Fibroblast of lung (primary cell): ENCODE data around the gene SELL.

Source experiments
- EZH2 ChIP-seq: IDR thresholded peaks from 2 replicates; pipeline ENCODE4 v1.5.1; 2012; ENCODE audit warnings: low read length, control low read depth, mild to moderate bottlenecking; ENCODE audit errors: missing control alignments
- TF ChIP-seq, protein P1 (sequence below), 2 donors: IDR thresholded peaks in 1 of 2; conservative IDR thresholded peaks in 1 of 2; 1 replicate in 1 of 2; 2 replicates in 1 of 2; pipeline ENCODE4 v1.5.1; 2011 to 2012; ENCODE audit warnings: low read length in 2 of 2, control low read depth in 1 of 2, inconsistent platforms in 1 of 2, low read depth in 1 of 2, mild to moderate bottlenecking in 1 of 2

DNA sequence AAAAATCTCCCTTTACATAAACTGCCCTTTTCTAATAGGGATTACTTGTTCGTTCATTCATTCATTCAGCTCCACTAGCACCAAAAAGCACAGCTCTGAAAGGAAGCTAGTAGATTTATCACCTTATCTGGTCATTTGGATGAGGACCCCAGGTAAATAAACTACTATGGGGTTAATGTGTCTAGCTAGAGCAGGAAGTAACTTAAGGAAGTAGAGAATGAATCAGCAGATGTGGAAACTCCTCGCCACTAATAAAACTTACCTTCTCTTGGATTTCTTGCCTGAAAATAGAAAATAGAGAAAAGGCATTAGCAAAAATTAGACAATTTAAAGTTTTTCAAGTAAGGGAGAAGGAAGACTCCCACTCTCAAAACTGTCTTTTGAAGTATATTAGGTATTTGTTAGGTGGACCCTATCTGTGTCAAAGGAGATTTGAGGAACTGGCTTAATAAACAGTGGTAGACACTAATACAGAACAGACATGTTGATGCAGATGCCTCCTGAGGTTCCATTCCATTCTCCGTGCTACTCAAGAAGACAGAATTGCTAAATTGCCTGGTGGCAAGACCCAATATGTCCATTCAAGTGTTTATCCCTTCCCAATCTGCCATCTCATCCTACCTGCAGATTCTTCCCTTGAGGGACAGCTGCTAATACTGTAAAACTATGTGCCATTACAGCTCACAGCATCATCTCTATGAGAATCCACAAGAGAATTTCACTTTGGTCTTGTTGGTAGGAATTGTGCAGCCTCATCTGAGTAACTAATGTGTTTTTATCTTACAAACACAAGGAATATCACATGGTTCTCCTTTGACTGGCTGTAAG lies 14.9 kb downstream of the SELL start:
- TF ChIP-seq, protein P1, sequence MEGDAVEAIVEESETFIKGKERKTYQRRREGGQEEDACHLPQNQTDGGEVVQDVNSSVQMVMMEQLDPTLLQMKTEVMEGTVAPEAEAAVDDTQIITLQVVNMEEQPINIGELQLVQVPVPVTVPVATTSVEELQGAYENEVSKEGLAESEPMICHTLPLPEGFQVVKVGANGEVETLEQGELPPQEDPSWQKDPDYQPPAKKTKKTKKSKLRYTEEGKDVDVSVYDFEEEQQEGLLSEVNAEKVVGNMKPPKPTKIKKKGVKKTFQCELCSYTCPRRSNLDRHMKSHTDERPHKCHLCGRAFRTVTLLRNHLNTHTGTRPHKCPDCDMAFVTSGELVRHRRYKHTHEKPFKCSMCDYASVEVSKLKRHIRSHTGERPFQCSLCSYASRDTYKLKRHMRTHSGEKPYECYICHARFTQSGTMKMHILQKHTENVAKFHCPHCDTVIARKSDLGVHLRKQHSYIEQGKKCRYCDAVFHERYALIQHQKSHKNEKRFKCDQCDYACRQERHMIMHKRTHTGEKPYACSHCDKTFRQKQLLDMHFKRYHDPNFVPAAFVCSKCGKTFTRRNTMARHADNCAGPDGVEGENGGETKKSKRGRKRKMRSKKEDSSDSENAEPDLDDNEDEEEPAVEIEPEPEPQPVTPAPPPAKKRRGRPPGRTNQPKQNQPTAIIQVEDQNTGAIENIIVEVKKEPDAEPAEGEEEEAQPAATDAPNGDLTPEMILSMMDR (conservative IDR thresholded peaks at IDR 0.05 in 1 of 2, IDR thresholded peaks at IDR 0.05 in 1 of 2; ENCODE audit: low read depth in 1 of 2, low read length in 2 of 2) = no peak
- no peak for TF ChIP-seq EZH2
